Peyer's patch (tissue), 4 donors: ENCODE data around the gene ANKRD55. TPM values are rescaled to one million over a fixed set of nuclear protein-coding genes. Genes with fewer than 3 reads are reported as not detected.

Experiments used
- DNase-seq, 3 donors: peaks; one replicate each; pipeline ENCODE4 v3.0.0-alpha.2; 2017 to 2019
- H3K27ac ChIP-seq, 4 donors: fragments of 200-600 bp; sonication (generic); one replicate each; pipeline ENCODE4 v1.5.1; 2016 to 2019
- H3K27me3 ChIP-seq, 2 donors: fragments of 200-600 bp; sonication (generic); one replicate each; pipeline ENCODE4 v1.5.1; 2019
- H3K36me3 ChIP-seq, 3 donors: fragments of 200-600 bp; sonication (generic); one replicate each; pipeline ENCODE4 v1.5.1; 2016 to 2019
- H3K4me1 ChIP-seq, 4 donors: fragments of 200-600 bp; sonication (generic); one replicate each; pipeline ENCODE4 v1.5.1; 2016 to 2019
- H3K4me3 ChIP-seq, 4 donors: fragments of 200-600 bp; sonication (generic); 1 replicate in 3 of 4; 2 replicates in 1 of 4; pipeline ENCODE4 v1.5.1; 2016 to 2019; ENCODE audit warnings: mild to moderate bottlenecking in 1 of 4
- H3K9me3 ChIP-seq, 4 donors: fragments of 200-600 bp; sonication (generic); one replicate each; pipeline ENCODE4 v1.5.1; 2016 to 2019; ENCODE audit warnings: mild to moderate bottlenecking in 1 of 4
- CTCF ChIP-seq, 6 experiments: fragments of 450-650 bp in 4 of 6; fragments of 200-600 bp in 2 of 6; sonication (generic) in 1 of 6; IDR thresholded peaks; one replicate each; pipeline ENCODE4 v1.5.1; 2017 to 2019; ENCODE audit warnings: antibody characterized with exemption in 6 of 6, mild to moderate bottlenecking in 3 of 6, moderate library complexity in 1 of 6
- POLR2A ChIP-seq, 2 donors: fragments of 450-650 bp; IDR thresholded peaks; one replicate each; pipeline ENCODE4 v1.5.1; 2017; ENCODE audit warnings: antibody characterized with exemption in 2 of 2, mild to moderate bottlenecking in 2 of 2, moderate library complexity in 2 of 2
- total RNA-seq, 4 donors: library from RNA; depleted of rRNA; stranded (reverse); fragments of >200 nt; gene quantifications; one replicate each; pipeline ENCODE4 v1.1.0, GENCODE V29; 2016

The ANKRD55 gene
- total RNA-seq, 4 donors from 2014 or later, result 0.80 to 8.3 TPM; not detected in 2

- peak overlapping the region in 1 of 4 donors; percentile 57 for H3K27ac ChIP-seq
- no peaks in the 10 kb centered on the region for H3K9me3 ChIP-seq
- DNase-seq, result no peak
- TF ChIP-seq CTCF (IDR thresholded peaks at IDR 0.05) (no peak), POLR2A (IDR thresholded peaks at IDR 0.05) (no peak)
- no peaks in the 10 kb centered on the region for H3K4me1 ChIP-seq
- H3K4me3 ChIP-seq, result no peak overlapping the region
- no peaks in the 10 kb centered on the region for H3K36me3 ChIP-seq
- no peaks in the 10 kb centered on the region for H3K27me3 ChIP-seq
Measured at GRCh38 chr5:56147106-56147505, 86.0 kb downstream of the ANKRD55 start.

DNA sequence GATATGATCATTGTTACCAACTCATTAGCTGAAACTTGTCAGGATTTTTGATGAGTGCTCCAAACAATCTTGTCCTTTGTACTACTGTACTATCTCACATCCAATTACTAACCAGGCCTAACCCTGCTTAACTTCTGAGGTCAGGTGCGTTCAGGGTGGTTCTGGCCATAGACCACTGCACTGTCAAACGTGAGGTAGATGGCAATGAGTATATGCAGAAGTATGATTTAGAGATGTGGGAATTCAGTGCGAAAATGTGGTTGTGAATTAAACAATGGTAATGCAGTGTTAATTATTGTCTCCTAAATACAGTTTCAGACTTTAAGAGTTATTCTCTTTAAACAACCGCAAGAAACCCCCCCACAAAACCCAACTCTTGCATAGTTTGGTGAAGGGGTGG is 86.5 kb downstream of the ANKRD55 start:
- Histone ChIP-seq H3K36me3 (no peaks in the 10 kb centered on the region), H3K27ac (peak overlapping the region in 1 of 4 donors; percentile 57), H3K9me3 (no peaks in the 10 kb centered on the region), H3K27me3 (no peaks in the 10 kb centered on the region), H3K4me1 (no peaks in the 10 kb centered on the region), H3K4me3 (no peak overlapping the region)
- TF ChIP-seq CTCF (IDR thresholded peaks at IDR 0.05) (no peak), POLR2A (IDR thresholded peaks at IDR 0.05) (no peak)
- DNase-seq, result no peak

GRCh38 chr5:56145511-56145910 is 87.6 kb downstream of the ANKRD55 start:
- DNase-seq, result no peak
- no peaks in the 10 kb centered on the region for H3K9me3 ChIP-seq
- TF ChIP-seq CTCF (IDR thresholded peaks at IDR 0.05) (no peak), POLR2A (IDR thresholded peaks at IDR 0.05) (no peak)
- no peaks in the 10 kb centered on the region for H3K27me3 ChIP-seq
- no peaks in the 10 kb centered on the region for H3K4me1 ChIP-seq
- H3K4me3 ChIP-seq, result no peak overlapping the region
- H3K27ac ChIP-seq, result no peak overlapping the region
- no peaks in the 10 kb centered on the region for H3K36me3 ChIP-seq

- H3K27ac ChIP-seq, result no peak overlapping the region
- no peaks in the 10 kb centered on the region for H3K36me3 ChIP-seq
- H3K27me3 ChIP-seq, result no peaks in the 10 kb centered on the region
- no peak overlapping the region for H3K4me3 ChIP-seq
- DNase-seq, result no peak
- H3K9me3 ChIP-seq, result no peaks in the 10 kb centered on the region
- no peak for TF ChIP-seq POLR2A (IDR thresholded peaks at IDR 0.05)
- no peak for TF ChIP-seq CTCF (IDR thresholded peaks at IDR 0.05)
- H3K4me1 ChIP-seq, result no peaks in the 10 kb centered on the region
Measured at GRCh38 chr5:56145106-56145505, 88.0 kb downstream of the ANKRD55 start.

- no peak overlapping the region for H3K4me3 ChIP-seq
- no peaks in the 10 kb centered on the region for H3K27me3 ChIP-seq
- H3K27ac ChIP-seq, result no peak overlapping the region
- no peaks in the 10 kb centered on the region for H3K4me1 ChIP-seq
- no peaks in the 10 kb centered on the region for H3K36me3 ChIP-seq
- H3K9me3 ChIP-seq, result no peaks in the 10 kb centered on the region
- DNase-seq, result no peak
- TF ChIP-seq POLR2A (IDR thresholded peaks at IDR 0.05) (no peak), CTCF (IDR thresholded peaks at IDR 0.05) (no peak)
Measured at GRCh38 chr5:56144211-56144610, 88.9 kb downstream of the ANKRD55 start.

- Histone ChIP-seq H3K36me3 (no peaks in the 10 kb centered on the region), H3K4me3 (no peak overlapping the region), H3K9me3 (no peaks in the 10 kb centered on the region), H3K27ac (no peak overlapping the region), H3K4me1 (no peaks in the 10 kb centered on the region), H3K27me3 (no peaks in the 10 kb centered on the region)
- no peak for TF ChIP-seq POLR2A (IDR thresholded peaks at IDR 0.05)
- TF ChIP-seq CTCF (IDR thresholded peaks at IDR 0.05), result no peak
- no peak for DNase-seq
Measured at GRCh38 chr5:56143373-56143714, 89.8 kb downstream of the ANKRD55 start.
